WI38 (cell line): ENCODE data around the gene HES2.
A peak's percentile ranks its signal among the peaks of the same experiment; 100 is the strongest.
"Not testable (repeated sequence)": the region's sequence is repeated elsewhere in the genome, so short reads cannot be mapped to it uniquely, and the experiment has no call there.

Experiments used
- H3K4me3 ChIP-seq: 2 replicates; pipeline ENCODE4 v1.5.1; 2011; ENCODE audit warnings: low read depth, mild to moderate bottlenecking, control low read depth, low read length
- CTCF ChIP-seq: IDR thresholded peaks from 2 replicates; pipeline ENCODE4 v1.5.1; 2012; ENCODE audit warnings: low read depth, mild to moderate bottlenecking, control low read depth, low read length

Gene HES2

GRCh38 chr1:6399294-6399693 is 20.4 kb downstream of the HES2 start:
- H3K4me3 ChIP-seq = no peak overlapping the region
- no peak for TF ChIP-seq CTCF

GRCh38 chr1:6397844-6398441 is 21.8 kb downstream of the HES2 start:
- no peak for TF ChIP-seq CTCF

GRCh38 chr1:6396998-6397397 is 22.7 kb downstream of the HES2 start:
- no peak for TF ChIP-seq CTCF

More at GRCh38 chr1:6397844-6398441, 21.8 kb downstream of the HES2 start:
- H3K4me3 ChIP-seq = no peak overlapping the region

GRCh38 chr1:6395781-6396244 is 23.9 kb downstream of the HES2 start:
- H3K4me3 ChIP-seq = not testable (repeated sequence)

More at GRCh38 chr1:6396998-6397397, 22.7 kb downstream of the HES2 start:
- no peak overlapping the region for H3K4me3 ChIP-seq

- H3K4me3 ChIP-seq = not testable (repeated sequence)
Measured at GRCh38 chr1:6395130-6395529, 24.6 kb downstream of the HES2 start.

GRCh38 chr1:6393400-6394187 is 26.1 kb downstream of the HES2 start, which contains the start of gene ACOT7:
ACOT7 (minus strand) TSS chr1:6393767; CDS start chr1:6393399, 368 bp downstream.
- peak within 1 kb of the TSS; percentile 68 for H3K4me3 ChIP-seq
- no peak for TF ChIP-seq CTCF

GRCh38 chr1:6392809-6393399 is 26.8 kb downstream of the HES2 start:
- no peak for TF ChIP-seq CTCF
- peak overlapping the region; percentile 66 for H3K4me3 ChIP-seq
